HCT116 (cell line): Measurements from ENCODE around the gene MAP10. TPM values are rescaled to one million over a fixed set of nuclear protein-coding genes. Genes with fewer than 3 reads are reported as not detected.

Source experiments
- ATAC-seq: fragments of 200-7000 bp; cut with Tn5 transposase; 2 replicates; pipeline ENCODE4 v1.9.1; 2020; ENCODE audit warnings: mild to moderate bottlenecking, moderate library complexity
- BruUV-seq: library from RNA; stranded (reverse); fragments of 400-500 nt; replicated peaks from 2 replicates; lab custom pipeline; 2021; lab: Mats Ljungman, UMichigan
- CTCF ChIA-PET: fragments of 300-600 bp; sonication (Branson Sonifier 250); formaldehyde crosslinking; loops from one replicate; lab custom pipeline; 2021; ENCODE audit warnings: antibody characterized with exemption; lab: Charles Lee
- POLR2A ChIA-PET: fragments of 300-600, 350-600 bp; sonication (Branson Sonifier 250); formaldehyde crosslinking; loops from one replicate; lab custom pipeline; 2021; ENCODE audit warnings: antibody characterized with exemption; lab: Charles Lee
- RAD21 ChIA-PET, 2 experiments: fragments of 300-600 bp; sonication (Branson Sonifier 250); formaldehyde crosslinking; loops; one replicate each; lab custom pipeline; 2023; ENCODE audit warnings: low total read pairs in 2 of 2; ENCODE audit not compliant: uncharacterized antibody in 2 of 2, unreplicated experiment in 2 of 2, low non-redundant PET in 1 of 2; lab: Charles Lee
- DNase-seq: peaks from one replicate; pipeline ENCODE4 v3.0.0-alpha.2; 2010; ENCODE audit warnings: low read depth, low spot score
- H2AFZ ChIP-seq: fragments of 200-600 bp; shearing (Covaris generic), sonication (generic); 2 replicates; pipeline ENCODE4 v1.6.1; 2017; ENCODE audit warnings: low read depth, mixed run types, mixed read lengths, antibody characterized with exemption, low read length; ENCODE audit not compliant: poor library complexity, severe bottlenecking
- H3K27ac ChIP-seq: 2 replicates; pipeline ENCODE4 v1.5.1; 2012; ENCODE audit warnings: low read depth, low read length
- H3K27me3 ChIP-seq: fragments of 200-600 bp; sonication (generic); 2 replicates; pipeline ENCODE4 v1.6.1; 2016; ENCODE audit warnings: mixed run types, low read length, mixed read lengths; ENCODE audit not compliant: insufficient read depth
- H3K36me3 ChIP-seq, 2 experiments: fragments of 200-500 bp in 1 of 2; fragments of 200-600 bp in 1 of 2; sonication (Bioruptor generic) in 1 of 2; sonication (generic) in 1 of 2; 2 replicates each; pipeline versions ENCODE4 v1.5.1 to v1.6.1; 2014 to 2016; ENCODE audit warnings: low read length in 2 of 2, inconsistent platforms in 1 of 2, mixed read lengths in 1 of 2, mixed run types in 1 of 2; ENCODE audit not compliant: insufficient read depth in 2 of 2, control insufficient read depth in 1 of 2
- H3K4me1 ChIP-seq, 2 experiments: fragments of 200-600 bp in 1 of 2; sonication (generic) in 1 of 2; 2 replicates each; pipeline versions ENCODE4 v1.5.1 to v1.6.1; 2012 to 2017; ENCODE audit warnings: low read length in 2 of 2, inconsistent platforms in 1 of 2, mild to moderate bottlenecking in 1 of 2, mixed read lengths in 1 of 2, mixed run types in 1 of 2, moderate library complexity in 1 of 2; ENCODE audit not compliant: insufficient read depth in 2 of 2, control insufficient read depth in 1 of 2
- H3K4me2 ChIP-seq: fragments of 200-600 bp; sonication (generic); 2 replicates; pipeline ENCODE4 v1.6.1; 2017; ENCODE audit warnings: mixed run types, low read length, mixed read lengths
- H3K4me3 ChIP-seq, 2 experiments: fragments of 200-600 bp in 1 of 2; sonication (generic) in 1 of 2; replicated peaks in 1 of 2; 2 replicates each; pipeline ENCODE4 v1.5.1; 2011 to 2016; ENCODE audit warnings: low read length in 2 of 2, control low read depth in 1 of 2, low read depth in 1 of 2, mild to moderate bottlenecking in 1 of 2, mixed read lengths in 1 of 2, mixed run types in 1 of 2
- H3K79me2 ChIP-seq: fragments of 200-600 bp; sonication (generic); 2 replicates; pipeline ENCODE4 v1.6.1; 2017; ENCODE audit warnings: mild to moderate bottlenecking, mixed run types, low read length, moderate library complexity, mixed read lengths; ENCODE audit not compliant: insufficient read depth
- H3K9ac ChIP-seq: fragments of 200-600 bp; sonication (generic); 2 replicates; pipeline ENCODE4 v1.6.1; 2016; ENCODE audit warnings: low read length, mixed read lengths
- H3K9me2 ChIP-seq: fragments of 200-600 bp; sonication (generic), shearing (Covaris generic); 2 replicates; pipeline ENCODE4 v1.6.1; 2017; ENCODE audit warnings: mixed run types, mild to moderate bottlenecking, moderate library complexity; ENCODE audit not compliant: insufficient read depth
- H3K9me3 ChIP-seq, 2 experiments: fragments of 200-500 bp in 1 of 2; fragments of 200-600 bp in 1 of 2; sonication (Bioruptor generic) in 1 of 2; sonication (generic) in 1 of 2; 2 replicates each; pipeline ENCODE4 v1.6.1; 2014 to 2017; ENCODE audit warnings: low read length in 2 of 2, mixed read lengths in 2 of 2, inconsistent platforms in 1 of 2, low read depth in 1 of 2, mild to moderate bottlenecking in 1 of 2, mixed run types in 1 of 2, moderate library complexity in 1 of 2; ENCODE audit not compliant: control insufficient read depth in 1 of 2, insufficient read depth in 1 of 2
- H4K20me1 ChIP-seq: fragments of 200-600 bp; sonication (generic), shearing (Covaris generic); 2 replicates; pipeline ENCODE4 v1.6.1; 2017; ENCODE audit warnings: mixed run types, mild to moderate bottlenecking, moderate library complexity; ENCODE audit not compliant: insufficient read depth
- CEBPB ChIP-seq: IDR thresholded peaks from 2 replicates; pipeline ENCODE4 v1.6.1; 2012; ENCODE audit warnings: low read depth
- EGR1 ChIP-seq: IDR thresholded peaks from 2 replicates; pipeline ENCODE4 v1.6.1; 2012; ENCODE audit warnings: low read depth
- EZH2 ChIP-seq: fragments of 200-600 bp; sonication (generic); IDR thresholded peaks from 2 replicates; pipeline ENCODE4 v1.6.1; 2017; ENCODE audit warnings: antibody characterized with exemption, mixed run types
- POLR2A ChIP-seq: IDR thresholded peaks from 2 replicates; pipeline ENCODE4 v1.7.0; 2011; ENCODE audit warnings: borderline replicate concordance; ENCODE audit not compliant: insufficient read depth, insufficient read length; ENCODE audit errors: extremely low read depth
- POLR2AphosphoS5 ChIP-seq: IDR thresholded peaks from 2 replicates; pipeline ENCODE4 v1.6.1; 2011; ENCODE audit warnings: mild to moderate bottlenecking, low read depth, low read length, moderate library complexity
- RAD21 ChIP-seq: IDR thresholded peaks from 2 replicates; pipeline ENCODE4 v1.6.1; 2012; ENCODE audit warnings: low read depth, mild to moderate bottlenecking
- REST ChIP-seq: IDR thresholded peaks from 2 replicates; pipeline ENCODE4 v1.6.1; 2012; ENCODE audit warnings: low read depth
- SIN3A ChIP-seq: IDR thresholded peaks from 2 replicates; pipeline ENCODE4 v1.6.1; 2012; ENCODE audit warnings: low read depth
- SRF ChIP-seq: IDR thresholded peaks from 2 replicates; pipeline ENCODE4 v1.6.1; 2012; ENCODE audit warnings: low read depth
- TCF7L2 ChIP-seq: IDR thresholded peaks from 2 replicates; pipeline ENCODE4 v1.7.0; 2011; ENCODE audit warnings: borderline replicate concordance, inconsistent platforms; ENCODE audit not compliant: insufficient read depth, insufficient read length; ENCODE audit errors: extremely low read depth
- YY1 ChIP-seq: IDR thresholded peaks from 2 replicates; pipeline ENCODE4 v1.6.1; 2011; ENCODE audit warnings: low read length, low read depth, moderate library complexity, mild to moderate bottlenecking; ENCODE audit not compliant: insufficient replicate concordance; ENCODE audit errors: extremely low read depth
- ZBTB33 ChIP-seq: IDR thresholded peaks from 2 replicates; pipeline ENCODE4 v1.6.1; 2011; ENCODE audit warnings: mild to moderate bottlenecking, low read length, moderate library complexity; ENCODE audit not compliant: insufficient replicate concordance; ENCODE audit errors: extremely low read depth
- ZNF274 ChIP-seq: fragments of 200-500 bp; sonication (Bioruptor generic); IDR thresholded peaks from 2 replicates; pipeline ENCODE4 v1.6.1; 2014; ENCODE audit warnings: mild to moderate bottlenecking, low read depth, low read length, inconsistent platforms
- intact Hi-C: fragments of 100-400 bp; cut with micrococcal nuclease; formaldehyde crosslinking; loops from 2 replicates; pipeline ENCODE4 v1.10.0; 2022
- total RNA-seq: library from RNA; stranded (reverse); gene quantifications from one replicate; pipeline ENCODE4 v1.2.1, GENCODE V29; 2021; ENCODE audit not compliant: unreplicated experiment

Gene MAP10
- total RNA-seq, 1 experiment from 2014 or later = not detected

GRCh38 chr1:232769733-232770132, 35.5 kb upstream of the MAP10 start:
- Histone ChIP-seq H3K9me3 (no peaks in the 10 kb centered on the region), H3K9me2 (no peaks in the 10 kb centered on the region), H2AFZ (no peak overlapping the region), H3K79me2 (no peaks in the 10 kb centered on the region), H3K4me1 (peaks cover 0 to 9% of the 10 kb centered on the region in 2 experiments; a peak in 2 of 4 replicates), H3K27me3 (no peaks in the 10 kb centered on the region), H3K27ac (no peak overlapping the region), H3K4me2 (no peak overlapping the region), H3K36me3 (no peaks in the 10 kb centered on the region), H4K20me1 (no peaks in the 10 kb centered on the region), H3K4me3 (no peak overlapping the region), H3K9ac (no peak overlapping the region)
- intact Hi-C loops = no loop called here
- CTCF ChIA-PET = no interaction called here
- no peak for ATAC-seq
- no TSS peak for BruUV-seq
- POLR2A ChIA-PET = no interaction called here
- RAD21 ChIA-PET = no interaction called here
- no peak for TF ChIP-seq POLR2AphosphoS5
- TF ChIP-seq POLR2A = no peak
- no peak for TF ChIP-seq SIN3A
- TF ChIP-seq SRF = no peak
- TF ChIP-seq REST = no peak
- TF ChIP-seq EGR1 = no peak
- TF ChIP-seq RAD21 = no peak
- no peak for TF ChIP-seq YY1
- no peak for TF ChIP-seq TCF7L2
- TF ChIP-seq ZBTB33 = no peak
- no peak for TF ChIP-seq ZNF274
- TF ChIP-seq EZH2 = no peak
- TF ChIP-seq CEBPB = no peak
- DNase-seq = no peak
